OCI-LY1 (cell line): ENCODE results near the gene GTPBP1.

ENCODE experiments used
- H2AFZ ChIP-seq: fragments of 200-600 bp; sonication (generic), shearing (Covaris generic); 2 replicates; pipeline ENCODE4 v1.6.0; 2014; ENCODE audit warnings: antibody characterized with exemption, mild to moderate bottlenecking, low read length
- H3F3A ChIP-seq: fragments of 200-600 bp; sonication (generic), shearing (Covaris generic); 2 replicates; pipeline ENCODE4 v1.6.0; 2014; ENCODE audit warnings: mild to moderate bottlenecking, antibody characterized with exemption, low read length, moderate library complexity; ENCODE audit not compliant: insufficient read depth
- H3K27ac ChIP-seq: fragments of 200-600 bp; sonication (generic); 2 replicates; pipeline ENCODE4 v1.5.1; 2014; ENCODE audit warnings: low read length, mixed run types, mild to moderate bottlenecking, low read depth; ENCODE audit not compliant: poor library complexity, severe bottlenecking
- H3K27me3 ChIP-seq: fragments of 200-600 bp; sonication (generic); 2 replicates; pipeline ENCODE4 v1.6.0; 2014; ENCODE audit warnings: antibody characterized with exemption, mild to moderate bottlenecking, low read length, moderate library complexity; ENCODE audit not compliant: insufficient read depth
- H3K36me3 ChIP-seq: fragments of 200-600 bp; sonication (generic); 2 replicates; pipeline ENCODE4 v1.6.1; 2014; ENCODE audit warnings: mild to moderate bottlenecking, antibody characterized with exemption, low read length, moderate library complexity, mixed read lengths; ENCODE audit not compliant: insufficient read depth
- H3K4me1 ChIP-seq: fragments of 200-600 bp; sonication (generic); 2 replicates; pipeline ENCODE4 v1.5.1; 2014; ENCODE audit warnings: mild to moderate bottlenecking, low read length, moderate library complexity; ENCODE audit not compliant: insufficient read depth, severe bottlenecking
- H3K4me2 ChIP-seq: fragments of 200-600 bp; sonication (generic), shearing (Covaris generic); 2 replicates; pipeline ENCODE4 v1.6.1; 2014; ENCODE audit warnings: low read length
- H3K4me3 ChIP-seq: fragments of 200-600 bp; sonication (generic); 2 replicates; pipeline ENCODE4 v1.5.1; 2014; ENCODE audit warnings: low read length, low read depth, mild to moderate bottlenecking, mixed read lengths; ENCODE audit not compliant: poor library complexity, severe bottlenecking
- H3K79me2 ChIP-seq: fragments of 200-600 bp; shearing (Covaris generic); 2 replicates; pipeline ENCODE4 v1.6.1; 2016; ENCODE audit warnings: mixed run types, low read length, mixed read lengths; ENCODE audit not compliant: insufficient read depth
- H3K9ac ChIP-seq: fragments of 200-600 bp; sonication (generic), shearing (Covaris generic); 2 replicates; pipeline ENCODE4 v1.6.1; 2014; ENCODE audit warnings: mild to moderate bottlenecking, low read length, mixed read lengths
- H3K9me2 ChIP-seq: fragments of 200-600 bp; sonication (generic), shearing (Covaris generic); 2 replicates; pipeline ENCODE4 v1.6.1; 2014; ENCODE audit warnings: low read depth, mild to moderate bottlenecking, low read length, mixed read lengths
- H3K9me3 ChIP-seq: fragments of 200-600 bp; shearing (Covaris generic); 2 replicates; pipeline ENCODE4 v1.6.1; 2014; ENCODE audit warnings: low read length, mixed read lengths
- H4K20me1 ChIP-seq: fragments of 200-600 bp; sonication (generic), shearing (Covaris generic); 2 replicates; pipeline ENCODE4 v1.6.0; 2016; ENCODE audit warnings: mild to moderate bottlenecking, low read length; ENCODE audit not compliant: insufficient read depth
- CTCF ChIP-seq: fragments of 200-600 bp; sonication (generic), shearing (Covaris generic); IDR thresholded peaks from 2 replicates; pipeline ENCODE4 v1.5.1; 2017; ENCODE audit warnings: mild to moderate bottlenecking, antibody characterized with exemption, low read length, moderate library complexity, mixed read lengths
- EZH2 ChIP-seq: fragments of 200-600 bp; sonication (generic), shearing (Covaris generic); IDR thresholded peaks from 2 replicates; pipeline ENCODE4 v1.8.0; 2017; ENCODE audit warnings: borderline replicate concordance, mixed run types, mild to moderate bottlenecking, antibody characterized with exemption, low read length, moderate library complexity, mixed read lengths

The GTPBP1 gene

GRCh38 chr22:38736257-38736570 lies 30.5 kb downstream of the GTPBP1 start:
- TF ChIP-seq EZH2 (no peak), CTCF (no peak)
- H3K9ac ChIP-seq: no peak overlapping the region
- no peaks in the 10 kb centered on the region for H3K9me2 ChIP-seq
- H3K79me2 ChIP-seq: no peaks in the 10 kb centered on the region
- no peaks in the 10 kb centered on the region for H3K9me3 ChIP-seq
- no peak overlapping the region for H3K4me3 ChIP-seq
- no peaks in the 10 kb centered on the region for H3K27me3 ChIP-seq
- peak overlapping the region; percentile 32 for H3K27ac ChIP-seq
- no peak overlapping the region for H2AFZ ChIP-seq
- no peaks in the 10 kb centered on the region for H3F3A ChIP-seq
- no peak overlapping the region for H3K4me2 ChIP-seq
- no peaks in the 10 kb centered on the region for H3K4me1 ChIP-seq
- no peaks in the 10 kb centered on the region for H4K20me1 ChIP-seq
- peaks cover 85% of the 10 kb centered on the region for H3K36me3 ChIP-seq

- Histone ChIP-seq H3K9ac (no peak overlapping the region), H3K9me2 (no peaks in the 10 kb centered on the region), H3K27me3 (no peaks in the 10 kb centered on the region), H3K4me1 (no peaks in the 10 kb centered on the region), H3F3A (no peaks in the 10 kb centered on the region), H3K36me3 (peaks cover 90% of the 10 kb centered on the region), H4K20me1 (no peaks in the 10 kb centered on the region), H3K4me2 (no peak overlapping the region), H2AFZ (no peak overlapping the region), H3K27ac (no peak overlapping the region), H3K79me2 (no peaks in the 10 kb centered on the region), H3K9me3 (no peaks in the 10 kb centered on the region), H3K4me3 (no peak overlapping the region)
- no peak for TF ChIP-seq CTCF
- TF ChIP-seq EZH2: no peak
Measured at GRCh38 chr22:38737302-38738060, 31.7 kb downstream of the GTPBP1 start.

- no peak overlapping the region for H3K27ac ChIP-seq
- no peak overlapping the region for H2AFZ ChIP-seq
Measured at GRCh38 chr22:38738475-38739070, 32.8 kb downstream of the GTPBP1 start.

More at GRCh38 chr22:38738475-38739070, 32.8 kb downstream of the GTPBP1 start:
- H3K4me3 ChIP-seq: no peak overlapping the region
- no peaks in the 10 kb centered on the region for H3K9me2 ChIP-seq
- H3F3A ChIP-seq: no peaks in the 10 kb centered on the region
- no peaks in the 10 kb centered on the region for H3K27me3 ChIP-seq
- no peaks in the 10 kb centered on the region for H3K4me1 ChIP-seq
- TF ChIP-seq EZH2: no peak
- no peak for TF ChIP-seq CTCF
- H4K20me1 ChIP-seq: no peaks in the 10 kb centered on the region
- H3K9me3 ChIP-seq: no peaks in the 10 kb centered on the region
- peaks cover 98% of the 10 kb centered on the region for H3K36me3 ChIP-seq
- H3K9ac ChIP-seq: no peak overlapping the region
- no peak overlapping the region for H3K4me2 ChIP-seq
- no peaks in the 10 kb centered on the region for H3K79me2 ChIP-seq
